Measurements from ENCODE around the gene IMMP2L. TPM values are rescaled to one million over a fixed set of nuclear protein-coding genes. Genes with fewer than 3 reads are reported as not detected.

The IMMP2L gene
- polyA plus RNA-seq, 1 donor (not counting 4 experiments of a cell fraction or from before 2014, with no cell fraction given): 14.1 TPM

GRCh38 chr7:110988890-110989501 is 573.3 kb downstream of the IMMP2L start:
- H2AFZ ChIP-seq (ENCODE audit: control insufficient read depth, low read length): no peak overlapping the region
- H3K27ac ChIP-seq (ENCODE audit: control insufficient read depth, insufficient read depth, low read length): no peak overlapping the region
- no peaks in the 10 kb centered on the region for H3K4me1 ChIP-seq (ENCODE audit: control insufficient read depth, extremely low read depth, insufficient read depth, low read length)
- DNase-seq (ENCODE audit: low read depth, low spot score) (no peak), FAIRE-seq (no peak)
- H3K79me2 ChIP-seq (ENCODE audit: control insufficient read depth, insufficient read depth, low read length): no peaks in the 10 kb centered on the region
- H3K4me3 ChIP-seq (ENCODE audit: control insufficient read depth in 2 of 3, extremely low read depth in 1 of 3, insufficient read depth in 2 of 3, low read depth in 1 of 3, low read length in 3 of 3): no peak overlapping the region
- H3K9me1 ChIP-seq (ENCODE audit: control insufficient read depth, extremely low read depth, insufficient read depth, low read length): no peaks in the 10 kb centered on the region
- no peaks in the 10 kb centered on the region for H3K36me3 ChIP-seq (ENCODE audit: control insufficient read depth in 2 of 2, extremely low read depth in 1 of 2, insufficient read depth in 2 of 2, low read length in 2 of 2)
- no peaks in the 10 kb centered on the region for H4K20me1 ChIP-seq (ENCODE audit: control insufficient read depth, extremely low read depth, insufficient read depth, low read length)
- H3K9ac ChIP-seq (ENCODE audit: control insufficient read depth, extremely low read depth, insufficient read depth, low read length): no peak overlapping the region
- no peaks in the 10 kb centered on the region for H3K9me3 ChIP-seq (ENCODE audit: control insufficient read depth, low read depth, low read length)
- TF ChIP-seq EZH2 (IDR thresholded peaks at IDR 0.05; ENCODE audit: low read length) (no peak), CTCF (optimal IDR thresholded peaks at IDR 0.05 in 1 of 3, IDR thresholded peaks at IDR 0.05 in 1 of 3, conservative IDR thresholded peaks at IDR 0.05 in 1 of 3; ENCODE audit: extremely low read depth in 1 of 3, insufficient read depth in 2 of 3, low read length in 3 of 3) (no peak)
- no peaks in the 10 kb centered on the region for H3K27me3 ChIP-seq (ENCODE audit: control insufficient read depth, extremely low read depth, insufficient read depth, low read length)
- dilution Hi-C loops (cut with MboI; ENCODE audit: extremely low pct_ligation_motif_present, low sequenced_read_pairs): no loop called here
- no peak overlapping the region for H3K4me2 ChIP-seq (ENCODE audit: control insufficient read depth, extremely low read depth, insufficient read depth, low read depth, low read length)

- H3K9ac ChIP-seq (ENCODE audit: control insufficient read depth, extremely low read depth, insufficient read depth, low read length): no peak overlapping the region
- no peaks in the 10 kb centered on the region for H4K20me1 ChIP-seq (ENCODE audit: control insufficient read depth, extremely low read depth, insufficient read depth, low read length)
- dilution Hi-C loops (cut with MboI; ENCODE audit: extremely low pct_ligation_motif_present, low sequenced_read_pairs): no loop called here
- H3K9me1 ChIP-seq (ENCODE audit: control insufficient read depth, extremely low read depth, insufficient read depth, low read length): no peaks in the 10 kb centered on the region
- no peaks in the 10 kb centered on the region for H3K9me3 ChIP-seq (ENCODE audit: control insufficient read depth, low read depth, low read length)
- H2AFZ ChIP-seq (ENCODE audit: control insufficient read depth, low read length): no peak overlapping the region
- TF ChIP-seq CTCF (optimal IDR thresholded peaks at IDR 0.05 in 1 of 3, IDR thresholded peaks at IDR 0.05 in 1 of 3, conservative IDR thresholded peaks at IDR 0.05 in 1 of 3; ENCODE audit: extremely low read depth in 1 of 3, insufficient read depth in 2 of 3, low read length in 3 of 3): no peak
- no peak for TF ChIP-seq EZH2 (IDR thresholded peaks at IDR 0.05; ENCODE audit: low read length)
- H3K27ac ChIP-seq (ENCODE audit: control insufficient read depth, insufficient read depth, low read length): no peak overlapping the region
- H3K36me3 ChIP-seq (ENCODE audit: control insufficient read depth in 2 of 2, extremely low read depth in 1 of 2, insufficient read depth in 2 of 2, low read length in 2 of 2): no peaks in the 10 kb centered on the region
- FAIRE-seq: no peak
- no peaks in the 10 kb centered on the region for H3K4me1 ChIP-seq (ENCODE audit: control insufficient read depth, extremely low read depth, insufficient read depth, low read length)
- H3K79me2 ChIP-seq (ENCODE audit: control insufficient read depth, insufficient read depth, low read length): no peaks in the 10 kb centered on the region
- no peaks in the 10 kb centered on the region for H3K27me3 ChIP-seq (ENCODE audit: control insufficient read depth, extremely low read depth, insufficient read depth, low read length)
- DNase-seq (ENCODE audit: low read depth, low spot score): no peak
- H3K4me3 ChIP-seq (ENCODE audit: control insufficient read depth in 2 of 3, extremely low read depth in 1 of 3, insufficient read depth in 2 of 3, low read depth in 1 of 3, low read length in 3 of 3): no peak overlapping the region
- H3K4me2 ChIP-seq (ENCODE audit: control insufficient read depth, extremely low read depth, insufficient read depth, low read depth, low read length): no peak overlapping the region
Measured at GRCh38 chr7:110988348-110988747, 573.9 kb downstream of the IMMP2L start.

Measured in keratinocyte (primary cell).